CD1c-positive myeloid dendritic cell (primary cell): ENCODE measurements around the gene EPHA8.

Source experiments
- DNase-seq: peaks from one replicate; pipeline ENCODE4 v3.0.0-alpha.2; 2016; ENCODE audit errors: extremely low spot score

Gene EPHA8

DNA sequence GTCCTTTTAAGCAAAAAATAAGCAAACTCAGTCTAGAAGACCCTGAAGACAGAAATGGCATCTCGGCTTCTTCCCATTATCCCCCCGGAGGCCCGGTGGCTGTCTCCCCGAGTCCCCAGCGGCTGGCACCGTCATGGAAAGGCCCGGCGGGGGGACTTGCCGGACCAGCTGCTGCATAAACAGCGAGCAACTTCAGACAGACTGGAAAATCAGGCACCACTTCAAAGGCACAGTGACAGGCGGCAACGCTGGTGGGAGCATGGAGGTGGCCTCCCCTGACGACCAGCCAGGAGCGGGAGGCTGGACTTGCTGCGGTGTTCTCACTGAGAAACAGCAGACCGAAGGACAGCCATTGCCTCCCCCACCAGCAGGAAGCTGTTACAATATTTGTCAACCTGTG is 54.8 kb downstream of the EPHA8 start:
- DNase-seq = no peak

DNA sequence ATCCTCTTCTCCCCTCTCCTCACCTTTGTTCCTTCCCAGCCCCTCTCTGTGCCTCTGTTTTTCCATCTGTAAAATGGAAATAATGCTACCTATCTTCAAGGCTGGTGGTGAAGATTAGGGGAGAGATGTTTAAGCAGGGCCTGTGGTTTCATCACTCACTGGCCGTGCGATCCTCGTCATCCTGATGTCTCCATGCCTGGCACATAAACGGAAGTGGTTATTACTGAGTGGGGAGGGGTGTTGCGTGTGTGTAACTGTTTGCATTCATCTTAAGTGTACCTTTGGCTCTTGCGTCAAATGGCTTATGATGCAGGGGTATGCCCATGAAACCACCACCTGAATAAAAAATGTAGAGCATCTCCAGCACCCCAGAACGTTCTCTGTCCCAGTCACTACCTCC is 56.0 kb downstream of the EPHA8 start:
- DNase-seq = no peak

DNA sequence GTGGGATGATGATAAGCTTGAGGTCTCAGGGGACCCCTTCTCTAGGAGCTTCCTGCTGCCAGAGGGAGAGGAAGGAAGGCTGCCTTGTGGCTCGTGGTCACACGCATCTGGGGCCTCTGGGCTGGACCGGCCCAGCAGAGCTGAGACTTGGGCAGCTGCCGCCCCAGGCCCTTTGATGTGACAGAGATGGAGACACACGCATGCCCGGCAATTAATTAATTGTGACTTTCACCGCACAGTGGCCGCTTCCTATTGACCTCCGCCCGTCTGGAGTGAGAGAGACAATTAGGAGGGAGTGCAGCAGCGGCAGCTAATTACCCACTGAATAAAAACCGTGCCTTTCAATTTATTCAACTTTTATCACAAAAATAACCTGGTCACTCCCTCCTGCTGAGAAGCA is 56.5 kb downstream of the EPHA8 start:
- DNase-seq = no peak

DNA sequence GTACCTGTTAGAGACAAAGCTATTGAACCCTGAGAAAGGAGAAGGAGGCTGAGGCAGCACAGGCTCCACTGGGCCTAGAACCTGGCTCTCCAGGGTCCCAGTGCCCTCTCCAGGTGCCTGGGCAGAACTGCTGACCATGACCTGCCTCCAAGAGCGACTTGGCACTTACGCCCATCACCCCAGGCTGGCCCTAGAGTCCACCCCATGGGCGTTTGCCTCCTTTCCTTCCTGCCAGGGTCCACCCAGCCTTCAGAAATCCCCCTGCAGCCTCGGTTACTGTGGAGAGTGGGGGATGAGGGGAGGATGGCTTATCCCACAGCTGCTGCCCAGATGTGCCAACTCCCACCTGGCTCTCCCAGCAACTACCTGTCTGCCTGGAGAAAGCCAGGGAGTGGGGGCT is 58.5 kb downstream of the EPHA8 start:
- no peak for DNase-seq

DNA sequence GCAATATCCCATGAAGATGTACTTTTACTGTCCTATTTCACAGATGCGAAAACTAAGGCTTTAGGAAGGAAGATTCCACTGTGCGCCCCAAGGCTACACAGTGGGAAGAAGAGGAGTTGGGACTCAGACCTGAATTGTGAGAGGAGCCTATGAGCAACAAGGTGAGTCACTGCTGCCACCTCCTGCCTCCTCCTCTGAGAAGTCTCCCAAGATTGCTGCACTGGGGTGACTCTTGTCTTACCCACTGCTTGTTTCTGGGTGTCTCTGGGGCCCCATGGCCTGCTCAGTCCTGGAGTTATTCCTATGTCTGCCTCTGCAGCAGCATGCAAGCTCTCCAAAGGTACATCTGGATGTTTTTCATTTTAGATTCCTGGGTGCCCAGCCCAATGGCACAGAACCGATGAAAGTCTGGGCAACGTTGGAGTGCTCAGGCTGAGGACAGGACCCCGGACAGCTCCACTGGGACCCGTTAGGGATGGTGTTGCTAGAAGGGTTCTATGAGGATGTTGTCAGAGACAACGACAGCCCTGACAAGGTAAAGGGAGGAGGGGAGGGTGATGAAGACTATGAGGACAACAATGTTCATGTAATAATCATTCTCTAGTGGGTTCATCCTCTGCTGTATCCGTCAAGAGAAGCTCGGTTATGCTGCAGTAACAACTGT is 62.1 kb downstream of the EPHA8 start:
- DNase-seq = no peak

DNA sequence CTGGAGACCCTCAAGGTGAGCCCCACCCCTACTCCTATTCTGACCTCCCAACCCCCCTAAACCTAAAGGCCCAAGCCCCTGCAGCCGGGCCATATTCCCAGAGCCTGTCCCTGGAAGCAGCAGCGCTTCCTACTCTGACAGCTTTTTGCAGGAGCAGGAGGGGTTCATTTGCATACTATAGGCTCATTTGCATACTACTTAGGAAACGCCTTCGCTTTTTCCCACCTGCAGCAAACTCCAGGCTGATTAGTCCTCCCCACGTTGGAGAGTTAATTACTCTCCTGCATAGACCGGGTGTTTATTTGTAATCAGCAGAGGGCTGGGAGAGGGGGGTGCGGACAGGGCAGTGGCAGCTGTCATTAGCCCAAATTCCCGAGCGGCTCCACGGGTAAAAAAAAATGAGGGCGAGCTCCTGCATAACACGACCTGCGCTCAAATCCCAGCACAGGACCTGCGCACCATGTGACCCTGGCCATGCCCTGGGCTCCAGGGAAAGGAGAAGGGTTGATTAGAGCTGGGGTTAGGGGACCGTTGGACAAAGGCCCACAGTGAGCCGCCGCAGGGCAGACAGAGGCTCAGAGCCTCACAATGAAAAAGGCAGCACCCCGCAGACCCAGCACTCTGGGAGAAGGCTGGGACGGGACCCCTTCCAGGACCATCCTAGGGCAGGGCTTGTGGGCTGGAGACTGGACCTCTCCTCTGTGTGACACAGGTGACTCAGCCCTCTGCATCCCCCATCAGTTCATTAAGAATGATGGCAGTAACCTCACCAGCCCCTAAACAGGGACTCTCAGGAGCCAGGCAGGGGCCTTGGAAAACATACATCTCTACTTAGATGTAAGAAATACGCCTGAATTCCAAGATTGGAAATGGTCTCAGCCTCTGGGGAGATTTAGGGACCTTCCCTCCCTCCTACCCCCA is 63.2 kb downstream of the EPHA8 start:
- no peak for DNase-seq

DNA sequence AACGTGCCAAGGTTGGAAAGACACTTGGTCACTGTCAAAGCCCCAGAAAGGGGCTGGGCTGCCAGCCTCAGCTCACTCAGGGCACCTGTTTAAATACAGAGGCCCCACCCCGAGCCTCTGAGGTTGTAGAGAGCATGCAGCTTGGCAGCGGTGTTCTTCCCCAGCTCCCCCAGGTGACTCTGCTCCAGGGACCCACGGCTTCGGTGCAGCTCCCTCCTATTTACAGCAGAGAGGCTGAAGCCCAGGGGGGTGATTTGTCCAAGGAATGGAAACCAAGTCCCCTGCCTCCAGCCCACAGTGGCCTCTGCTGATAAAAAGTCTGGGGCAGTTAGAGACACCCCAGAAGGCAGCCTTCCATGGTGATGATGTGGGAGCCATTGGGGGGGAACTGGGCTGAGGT is 64.0 kb downstream of the EPHA8 start:
- DNase-seq = no peak

DNA sequence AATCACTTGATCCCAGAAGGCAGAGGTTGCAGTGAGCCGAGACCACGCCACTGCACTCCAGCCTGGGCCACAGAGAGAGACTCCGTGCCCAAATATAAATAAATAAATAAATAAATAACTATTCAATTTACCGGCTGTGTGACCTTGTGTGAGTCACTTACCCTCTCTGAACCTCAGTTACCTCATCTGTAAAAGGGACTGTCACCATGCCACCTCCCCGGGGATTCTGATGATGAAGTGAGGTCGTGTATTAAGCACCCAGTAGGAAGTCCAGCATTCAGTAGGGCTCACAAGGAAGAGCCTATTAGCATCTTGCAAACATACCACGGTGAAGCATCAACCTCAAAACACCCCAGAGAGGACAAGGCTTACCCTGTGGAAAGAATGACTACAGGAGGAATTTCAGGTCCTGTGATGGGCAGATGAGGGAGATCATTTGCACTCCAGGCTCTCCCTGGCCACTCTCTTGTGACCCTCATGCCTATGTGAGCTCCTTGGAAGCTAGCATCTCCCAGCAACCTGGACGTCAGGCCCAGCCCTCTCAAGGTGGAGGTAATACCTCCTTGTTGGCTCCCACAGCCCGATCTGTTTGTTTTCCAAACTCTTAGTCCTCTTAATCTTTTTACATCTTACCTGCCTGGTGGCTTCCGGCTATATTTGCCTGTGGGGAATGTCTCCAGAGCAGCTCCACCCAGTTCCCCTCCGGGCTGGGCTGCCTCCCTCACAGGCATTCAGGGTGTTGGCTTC is 65.6 kb downstream of the EPHA8 start:
- no peak for DNase-seq

DNA sequence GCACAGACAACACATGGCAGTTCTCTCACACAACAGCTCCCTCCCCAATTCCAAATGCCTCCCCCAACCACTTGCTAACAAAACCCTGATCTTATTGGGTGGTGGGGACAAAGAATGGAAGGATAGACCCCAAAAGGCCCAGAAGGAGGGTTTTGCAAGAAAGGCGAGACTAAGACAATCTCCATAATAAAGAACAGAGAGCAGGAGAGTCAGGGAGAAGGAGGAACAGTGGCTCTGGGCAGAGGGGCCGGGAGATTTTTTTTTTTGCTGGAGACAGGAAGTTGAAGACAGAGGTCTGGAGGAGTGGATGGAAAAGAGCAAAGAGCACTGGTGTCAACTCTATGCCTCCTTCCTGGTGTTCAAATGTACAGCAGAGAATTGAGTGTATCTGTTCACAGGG is 66.6 kb downstream of the EPHA8 start:
- DNase-seq = no peak

DNA sequence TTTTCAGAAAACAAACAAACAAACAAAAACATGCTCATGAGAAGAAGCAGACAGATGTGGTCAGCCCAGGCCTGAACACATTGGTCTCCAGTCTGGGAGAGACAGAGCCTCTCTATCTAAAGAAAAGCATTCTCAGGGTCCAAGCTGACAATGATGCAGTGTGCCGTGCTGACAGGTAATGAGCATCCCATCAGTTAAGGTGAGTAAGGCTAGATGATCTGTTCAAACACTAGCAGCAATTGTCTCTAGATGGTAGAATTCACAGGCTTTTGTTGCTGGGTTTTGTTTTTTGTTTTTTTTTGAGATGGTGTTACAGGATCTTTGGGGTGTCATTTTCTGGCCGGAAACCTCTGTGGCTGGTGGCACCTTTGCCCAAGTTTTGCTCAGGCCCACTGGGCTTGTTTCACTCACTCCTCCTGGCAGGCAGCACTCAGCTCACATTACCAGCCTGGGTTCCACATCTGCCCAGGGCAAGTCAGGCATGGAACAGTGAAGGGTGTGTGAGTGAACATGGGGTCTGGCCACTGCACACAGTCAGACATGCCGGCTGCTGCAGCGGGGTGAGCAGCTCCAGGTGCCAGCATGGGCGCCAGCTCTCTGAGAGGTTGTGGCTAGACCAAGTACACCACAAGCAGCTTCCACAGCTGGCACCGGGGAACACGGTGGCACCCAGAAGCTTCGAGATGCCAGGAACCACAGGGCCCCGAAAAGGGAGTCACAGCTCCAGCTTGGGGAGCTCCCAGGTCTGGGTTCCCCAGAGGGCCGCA is 70.6 kb downstream of the EPHA8 start:
- DNase-seq = no peak

DNA sequence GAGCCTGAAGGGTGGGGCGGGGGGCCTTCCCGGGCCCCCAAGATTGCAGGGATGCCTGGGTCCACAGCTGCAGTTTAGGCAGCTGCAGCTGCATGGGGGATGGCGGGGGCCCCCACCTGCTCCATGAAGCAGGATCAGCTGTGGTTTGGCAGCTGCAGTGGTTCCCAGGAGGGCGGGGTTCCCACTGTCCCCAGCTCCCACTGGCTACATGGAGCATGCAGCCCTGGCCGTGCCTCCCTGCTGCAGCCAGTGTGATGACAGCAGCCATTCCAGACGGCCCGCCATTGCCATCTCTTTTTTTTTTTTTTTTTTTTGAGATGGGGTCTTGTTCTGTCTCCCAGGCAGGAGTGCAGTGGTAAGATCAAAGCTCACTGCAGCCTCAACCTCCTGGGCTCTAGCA is 72.1 kb downstream of the EPHA8 start:
- no peak for DNase-seq

DNA sequence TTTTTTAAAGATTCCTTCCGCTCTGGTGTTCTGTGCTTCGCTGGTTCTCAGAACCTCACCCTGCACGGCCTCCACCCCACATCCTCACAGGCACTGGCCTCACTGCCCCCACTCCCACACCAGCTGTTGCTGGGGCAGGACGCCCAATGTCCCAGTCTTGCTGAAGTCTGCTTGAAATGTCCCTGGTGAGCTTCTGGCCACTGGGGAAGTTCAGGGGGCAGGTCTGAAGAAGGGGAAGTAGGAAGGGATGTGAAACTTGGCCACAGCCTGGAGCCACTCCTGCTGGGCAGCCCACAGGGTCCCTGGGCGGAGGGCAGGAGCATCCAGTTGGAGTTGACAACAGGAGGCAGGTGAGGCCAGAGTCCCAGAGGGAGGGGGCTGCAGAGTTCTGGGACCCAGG is 73.1 kb downstream of the EPHA8 start, which contains the start of gene C1QA:
C1QA (plus strand) TSS at position 276 of the 400 bp plus-strand sequence. CDS start 989 bp downstream, outside the sequence.
- peak; percentile 91 for DNase-seq

DNA sequence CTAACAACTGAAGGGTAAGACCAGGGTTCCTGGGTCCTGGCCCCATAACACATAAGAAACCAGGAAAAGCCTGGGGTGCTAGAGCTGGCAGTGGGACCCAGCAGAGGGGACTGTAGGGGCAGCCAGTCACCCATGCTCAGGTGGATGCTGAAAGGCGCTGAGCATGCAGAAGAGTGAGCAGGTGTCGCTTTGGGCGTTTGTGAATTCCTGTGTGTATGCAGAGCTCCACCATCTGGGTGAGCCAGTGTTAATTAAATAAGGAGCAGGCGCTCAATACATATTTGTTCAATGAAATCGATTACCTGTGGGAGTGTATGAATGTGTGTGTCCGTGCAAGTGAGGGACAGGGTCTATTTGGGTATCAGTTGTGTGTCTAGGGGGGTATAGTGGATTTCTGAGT is 73.6 kb downstream of the EPHA8 start:
- DNase-seq = no peak

DNA sequence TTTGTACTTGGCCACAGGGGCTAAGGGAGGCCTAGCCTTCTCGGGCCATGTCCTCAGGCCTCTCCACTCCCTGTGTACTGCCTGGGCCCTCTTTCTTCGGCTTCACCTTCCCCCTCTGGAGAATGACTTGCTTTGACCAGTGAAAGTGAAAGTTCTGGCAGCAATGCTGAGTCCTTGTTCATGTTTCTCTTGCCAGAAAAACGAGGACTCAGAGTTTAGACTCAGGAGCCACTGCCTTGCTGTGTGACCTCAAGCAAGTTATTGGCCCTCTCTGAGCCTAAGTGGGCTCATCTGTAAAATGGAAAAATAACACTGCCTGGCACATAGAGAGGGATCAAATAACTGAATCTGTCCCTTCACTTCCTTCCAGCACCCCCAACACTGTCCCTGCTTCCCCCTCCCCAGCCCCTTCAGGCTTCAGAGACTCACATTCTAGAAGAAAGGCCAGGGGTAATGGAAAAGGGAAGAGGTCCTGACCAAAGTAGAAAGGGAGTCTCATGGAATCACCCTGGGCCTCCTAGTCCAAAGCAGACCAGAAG is 74.7 kb downstream of the EPHA8 start:
- no peak for DNase-seq

DNA sequence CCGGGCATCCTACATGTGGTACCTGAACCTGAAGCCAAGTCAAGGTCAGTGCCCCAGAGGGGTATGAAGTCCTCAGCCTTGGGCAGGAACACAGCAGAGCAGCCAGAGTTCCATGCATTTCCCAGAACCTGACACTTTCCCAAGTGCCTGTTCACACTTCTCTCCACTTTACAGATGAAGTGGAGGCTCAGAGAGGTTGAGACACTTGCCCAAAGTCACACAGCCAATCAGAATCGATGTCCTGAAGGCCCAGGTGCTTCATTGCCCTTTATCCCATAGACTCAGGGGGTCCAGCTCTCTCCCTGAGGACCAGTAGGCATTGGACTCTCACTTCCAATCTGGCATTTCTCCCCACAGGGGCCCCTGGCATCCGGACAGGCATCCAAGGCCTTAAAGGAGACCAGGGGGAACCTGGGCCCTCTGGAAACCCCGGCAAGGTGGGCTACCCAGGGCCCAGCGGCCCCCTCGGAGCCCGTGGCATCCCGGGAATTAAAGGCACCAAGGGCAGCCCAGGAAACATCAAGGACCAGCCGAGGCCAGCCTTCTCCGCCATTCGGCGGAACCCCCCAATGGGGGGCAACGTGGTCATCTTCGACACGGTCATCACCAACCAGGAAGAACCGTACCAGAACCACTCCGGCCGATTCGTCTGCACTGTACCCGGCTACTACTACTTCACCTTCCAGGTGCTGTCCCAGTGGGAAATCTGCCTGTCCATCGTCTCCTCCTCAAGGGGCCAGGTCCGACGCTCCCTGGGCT is 75.4 kb downstream of the EPHA8 start:
- DNase-seq = no peak

DNA sequence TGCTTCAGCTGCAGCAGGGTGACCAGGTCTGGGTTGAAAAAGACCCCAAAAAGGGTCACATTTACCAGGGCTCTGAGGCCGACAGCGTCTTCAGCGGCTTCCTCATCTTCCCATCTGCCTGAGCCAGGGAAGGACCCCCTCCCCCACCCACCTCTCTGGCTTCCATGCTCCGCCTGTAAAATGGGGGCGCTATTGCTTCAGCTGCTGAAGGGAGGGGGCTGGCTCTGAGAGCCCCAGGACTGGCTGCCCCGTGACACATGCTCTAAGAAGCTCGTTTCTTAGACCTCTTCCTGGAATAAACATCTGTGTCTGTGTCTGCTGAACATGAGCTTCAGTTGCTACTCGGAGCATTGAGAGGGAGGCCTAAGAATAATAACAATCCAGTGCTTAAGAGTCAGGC is 76.0 kb downstream of the EPHA8 start:
- DNase-seq = peak; percentile 17

DNA sequence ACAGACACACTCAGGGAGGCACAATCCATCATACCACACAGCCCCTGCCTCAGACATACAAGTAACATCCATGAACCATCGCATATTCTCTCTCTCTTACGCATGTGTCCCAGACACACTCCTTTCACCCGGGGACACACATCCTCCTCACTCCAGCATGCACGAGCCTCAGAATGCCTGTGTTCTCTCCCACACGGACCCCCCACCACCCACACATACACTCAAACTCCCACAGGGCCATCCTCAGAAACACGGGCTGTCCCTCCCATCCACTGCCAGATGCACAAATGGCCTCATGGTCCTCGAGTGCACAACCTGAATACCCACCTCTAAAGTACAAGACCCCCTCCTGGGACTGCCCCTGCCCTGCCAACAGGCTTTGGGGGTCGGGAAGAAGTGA is 78.0 kb downstream of the EPHA8 start:
- DNase-seq = no peak

DNA sequence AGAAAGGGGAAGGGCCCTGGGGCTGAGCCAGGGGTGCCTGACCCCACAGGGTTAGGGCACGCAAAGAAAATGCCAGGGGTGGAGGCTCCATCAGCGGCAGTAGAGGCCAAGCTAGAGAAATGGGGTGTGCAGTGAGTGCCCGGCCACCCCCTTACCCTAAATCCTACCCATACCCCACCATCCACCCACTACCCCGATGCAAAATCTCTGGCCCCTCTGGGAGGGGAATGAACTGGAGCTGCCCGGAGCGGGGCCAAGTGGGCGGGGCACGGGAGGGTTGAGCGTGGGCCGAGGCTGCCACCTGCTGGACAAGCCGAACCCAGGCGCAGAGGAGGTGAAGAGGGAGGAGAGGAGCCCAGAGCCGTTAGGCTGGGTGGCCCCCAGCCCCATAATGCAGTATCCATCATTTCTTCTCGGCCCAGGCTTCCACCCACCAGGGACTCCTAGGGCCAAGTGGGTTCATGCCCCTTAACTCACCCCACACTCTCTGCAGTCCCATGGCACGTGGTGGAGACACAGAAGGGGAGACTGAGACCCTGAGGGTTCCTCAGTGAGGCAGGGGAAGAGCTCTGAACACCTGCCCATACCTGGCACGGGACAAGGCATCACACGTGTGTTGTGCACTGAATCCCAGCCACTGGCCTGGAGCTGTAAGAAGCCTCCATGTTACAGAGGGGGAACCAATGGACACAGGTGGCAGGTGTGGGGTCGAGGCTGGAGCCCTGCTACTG is 78.8 kb downstream of the EPHA8 start:
- DNase-seq = peak; percentile 79

DNA sequence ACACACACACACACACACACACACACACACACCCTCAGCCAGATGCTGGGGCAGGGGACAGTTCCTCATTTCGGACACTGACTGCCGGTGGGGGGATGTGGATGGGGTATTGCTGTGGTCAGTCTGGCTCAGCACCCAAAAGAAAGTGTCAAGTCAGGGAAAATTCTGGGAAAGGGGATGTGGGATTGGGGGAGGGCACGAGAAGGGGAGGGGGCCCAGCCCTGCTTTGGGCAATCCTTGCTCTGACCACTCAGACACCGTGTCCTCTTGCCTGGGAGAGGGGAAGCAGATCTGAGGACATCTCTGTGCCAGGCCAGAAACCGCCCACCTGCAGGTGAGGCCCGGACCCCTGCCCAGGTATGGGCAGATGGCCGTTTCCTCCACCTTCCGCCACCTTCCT is 80.1 kb downstream of the EPHA8 start, which contains the start of gene C1QC:
C1QC (plus strand) TSS at position 253 of the 400 bp plus-strand sequence. CDS start 391 bp downstream, outside the sequence.
- peak; percentile 62 for DNase-seq

DNA sequence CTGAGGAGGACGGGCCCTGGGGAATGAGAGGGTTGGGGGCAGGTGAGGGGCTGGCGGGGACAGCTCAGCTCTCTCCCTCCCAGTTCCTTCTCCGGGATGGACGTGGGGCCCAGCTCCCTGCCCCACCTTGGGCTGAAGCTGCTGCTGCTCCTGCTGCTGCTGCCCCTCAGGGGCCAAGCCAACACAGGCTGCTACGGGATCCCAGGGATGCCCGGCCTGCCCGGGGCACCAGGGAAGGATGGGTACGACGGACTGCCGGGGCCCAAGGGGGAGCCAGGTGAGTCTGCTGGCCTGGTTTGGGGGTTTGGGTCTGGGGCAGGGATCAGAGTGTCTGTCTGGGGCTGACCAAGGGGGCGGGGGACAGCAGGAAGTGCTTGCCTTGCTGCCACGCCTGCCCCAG is 80.6 kb downstream of the EPHA8 start:
- DNase-seq = no peak
